ENCODE data around the gene BBOX1. TPM values are rescaled to one million over a fixed set of nuclear protein-coding genes. Genes with fewer than 3 reads are reported as not detected.

The BBOX1 gene
- total RNA-seq, 1 experiment from 2014 or later = not detected

GRCh38 chr11:27112946-27113345 is 72.3 kb downstream of the BBOX1 start:
- RAD21 ChIA-PET (ENCODE audit: low non-redundant PET in 1 of 2, low total read pairs in 2 of 2, uncharacterized antibody in 2 of 2, unreplicated experiment in 2 of 2) = no interaction called here
- H3K9me2 ChIP-seq (ENCODE audit: insufficient read depth) = no peaks in the 10 kb centered on the region
- no peak overlapping the region for H3K4me2 ChIP-seq (ENCODE audit: low read length)
- H3K27me3 ChIP-seq (ENCODE audit: insufficient read depth, low read length) = no peaks in the 10 kb centered on the region
- POLR2A ChIA-PET = no interaction called here
- no peaks in the 10 kb centered on the region for H3K79me2 ChIP-seq (ENCODE audit: insufficient read depth, low read length)
- no peak for DNase-seq (ENCODE audit: low read depth, low spot score)
- H2AFZ ChIP-seq (ENCODE audit: low read depth, low read length, poor library complexity, severe bottlenecking) = no peak overlapping the region
- BruUV-seq (replicated peaks) = no TSS peak
- intact Hi-C loops (cut with micrococcal nuclease) = no loop called here
- H3K9me3 ChIP-seq (ENCODE audit: control insufficient read depth in 1 of 2, insufficient read depth in 1 of 2, low read depth in 1 of 2, low read length in 2 of 2) = no peaks in the 10 kb centered on the region
- no peaks in the 10 kb centered on the region for H4K20me1 ChIP-seq (ENCODE audit: insufficient read depth)
- no peaks in the 10 kb centered on the region for H3K4me1 ChIP-seq (ENCODE audit: control insufficient read depth in 1 of 2, insufficient read depth in 2 of 2, low read length in 2 of 2)
- ATAC-seq = no peak
- H3K4me3 ChIP-seq (replicated peaks in 1 of 2; ENCODE audit: low read depth in 1 of 2, low read length in 2 of 2) = no peak overlapping the region
- H3K9ac ChIP-seq (ENCODE audit: low read length) = no peak overlapping the region
- TF ChIP-seq TCF7L2 (IDR thresholded peaks at IDR 0.05; ENCODE audit: borderline replicate concordance, extremely low read depth, insufficient read depth, insufficient read length) (no peak), SP1 (IDR thresholded peaks at IDR 0.05; ENCODE audit: low read depth) (no peak)
- CTCF ChIA-PET = no interaction called here
- H3K27ac ChIP-seq (ENCODE audit: low read depth, low read length) = no peak overlapping the region
- no peaks in the 10 kb centered on the region for H3K36me3 ChIP-seq (ENCODE audit: control insufficient read depth in 1 of 2, insufficient read depth in 2 of 2, low read length in 2 of 2)

GRCh38 chr11:27115051-27115650 is 74.5 kb downstream of the BBOX1 start:
- RAD21 ChIA-PET (ENCODE audit: low non-redundant PET in 1 of 2, low total read pairs in 2 of 2, uncharacterized antibody in 2 of 2, unreplicated experiment in 2 of 2) = no interaction called here

More at GRCh38 chr11:27115051-27115650, 74.5 kb downstream of the BBOX1 start:
- no peak for DNase-seq (ENCODE audit: low read depth, low spot score)
- TF ChIP-seq ATF3 (IDR thresholded peaks at IDR 0.05) = no peak
- no peak for TF ChIP-seq EZH2phosphoT487 (IDR thresholded peaks at IDR 0.05; ENCODE audit: borderline replicate concordance)
- Histone ChIP-seq H3K9me3 (ENCODE audit: control insufficient read depth in 1 of 2, insufficient read depth in 1 of 2, low read depth in 1 of 2, low read length in 2 of 2) (no peaks in the 10 kb centered on the region), H3K4me3 (replicated peaks in 1 of 2; ENCODE audit: low read depth in 1 of 2, low read length in 2 of 2) (no peak overlapping the region), H4K20me1 (ENCODE audit: insufficient read depth) (no peaks in the 10 kb centered on the region), H3K79me2 (ENCODE audit: insufficient read depth, low read length) (no peaks in the 10 kb centered on the region), H2AFZ (ENCODE audit: low read depth, low read length, poor library complexity, severe bottlenecking) (no peak overlapping the region), H3K27ac (ENCODE audit: low read depth, low read length) (no peak overlapping the region), H3K4me2 (ENCODE audit: low read length) (no peak overlapping the region), H3K9me2 (ENCODE audit: insufficient read depth) (no peaks in the 10 kb centered on the region), H3K9ac (ENCODE audit: low read length) (no peak overlapping the region), H3K36me3 (ENCODE audit: control insufficient read depth in 1 of 2, insufficient read depth in 2 of 2, low read length in 2 of 2) (no peaks in the 10 kb centered on the region), H3K4me1 (ENCODE audit: control insufficient read depth in 1 of 2, insufficient read depth in 2 of 2, low read length in 2 of 2) (no peaks in the 10 kb centered on the region), H3K27me3 (ENCODE audit: insufficient read depth, low read length) (no peaks in the 10 kb centered on the region)
- intact Hi-C loops (cut with micrococcal nuclease) = no loop called here
- no peak for ATAC-seq
- ChIA-PET POLR2A (no interaction called here), CTCF (no interaction called here)
- BruUV-seq (replicated peaks) = no TSS peak

All from HCT116 (cell line).